HEK293 (cell line): ENCODE results near the gene CD19.

Source experiments
- FEZF1 ChIP-seq: fragments of 450-650 bp; formaldehyde crosslinking; IDR thresholded peaks from 2 replicates; pipeline ENCODE4 v1.5.1; 2016; ENCODE audit warnings: missing biosample characterization, missing genetic modification characterization
- GFI1B ChIP-seq: fragments of 450-650 bp; formaldehyde crosslinking; IDR thresholded peaks from 2 replicates; pipeline ENCODE4 v1.5.1; 2016; ENCODE audit warnings: missing biosample characterization, missing genetic modification characterization
- GLIS2 ChIP-seq: fragments of 450-650 bp; formaldehyde crosslinking; IDR thresholded peaks from 2 replicates; pipeline ENCODE4 v1.5.1; 2016; ENCODE audit warnings: missing biosample characterization, missing genetic modification characterization
- KLF1 ChIP-seq: fragments of 450-650 bp; formaldehyde crosslinking; IDR thresholded peaks from 2 replicates; pipeline ENCODE4 v1.5.1; 2016; ENCODE audit warnings: missing biosample characterization, missing genetic modification characterization
- KLF8 ChIP-seq: fragments of 450-650 bp; formaldehyde crosslinking; IDR thresholded peaks from 2 replicates; pipeline ENCODE4 v1.5.1; 2016; ENCODE audit warnings: missing biosample characterization, missing genetic modification characterization
- PATZ1 ChIP-seq: fragments of 450-650 bp; formaldehyde crosslinking; IDR thresholded peaks from 2 replicates; pipeline ENCODE4 v1.5.1; 2016; ENCODE audit warnings: missing biosample characterization, missing genetic modification characterization
- PRDM4 ChIP-seq: fragments of 450-650 bp; formaldehyde crosslinking; IDR thresholded peaks from 2 replicates; pipeline ENCODE4 v1.5.1; 2017; ENCODE audit warnings: missing biosample characterization, missing genetic modification characterization
- SETDB1 ChIP-seq: IDR thresholded peaks from one replicate; pipeline ENCODE4 v1.6.1; 2017; ENCODE audit warnings: mild to moderate bottlenecking, low read length, moderate library complexity, mixed read lengths; ENCODE audit not compliant: insufficient read length
- YY2 ChIP-seq: fragments of 450-650 bp; formaldehyde crosslinking; IDR thresholded peaks from 2 replicates; pipeline ENCODE4 v1.5.1; 2016; ENCODE audit warnings: missing biosample characterization, missing genetic modification characterization
- ZBTB20 ChIP-seq: fragments of 450-650 bp; formaldehyde crosslinking; IDR thresholded peaks from 2 replicates; pipeline ENCODE4 v1.5.1; 2016; ENCODE audit warnings: missing biosample characterization, missing genetic modification characterization
- ZBTB21 ChIP-seq: fragments of 450-650 bp; formaldehyde crosslinking; IDR thresholded peaks from 2 replicates; pipeline ENCODE4 v1.5.1; 2017; ENCODE audit warnings: missing biosample characterization, missing genetic modification characterization
- ZBTB6 ChIP-seq: fragments of 450-650 bp; formaldehyde crosslinking; IDR thresholded peaks from 2 replicates; pipeline ENCODE4 v1.5.1; 2017; ENCODE audit warnings: missing biosample characterization, missing genetic modification characterization
- ZFP37 ChIP-seq: fragments of 450-650 bp; formaldehyde crosslinking; IDR thresholded peaks from 2 replicates; pipeline ENCODE4 v1.5.1; 2016; ENCODE audit warnings: missing biosample characterization, missing genetic modification characterization
- ZNF155 ChIP-seq: fragments of 450-650 bp; formaldehyde crosslinking; IDR thresholded peaks from 2 replicates; pipeline ENCODE4 v1.5.1; 2016; ENCODE audit warnings: missing biosample characterization, missing genetic modification characterization
- ZNF211 ChIP-seq: fragments of 450-650 bp; formaldehyde crosslinking; IDR thresholded peaks from 2 replicates; pipeline ENCODE4 v1.5.1; 2016; ENCODE audit warnings: low read depth, missing biosample characterization, missing genetic modification characterization
- ZNF214 ChIP-seq: fragments of 450-650 bp; formaldehyde crosslinking; IDR thresholded peaks from 2 replicates; pipeline ENCODE4 v1.5.1; 2017; ENCODE audit warnings: missing biosample characterization, mild to moderate bottlenecking, missing genetic modification characterization, borderline replicate concordance
- ZNF350 ChIP-seq: fragments of 450-650 bp; formaldehyde crosslinking; IDR thresholded peaks from 2 replicates; pipeline ENCODE4 v1.5.0; 2017; ENCODE audit warnings: missing biosample characterization, mild to moderate bottlenecking, missing genetic modification characterization
- ZNF37A ChIP-seq: fragments of 450-650 bp; IDR thresholded peaks from 2 replicates; pipeline ENCODE4 v1.5.1; 2018; ENCODE audit warnings: missing biosample characterization, missing genetic modification characterization
- ZNF398 ChIP-seq: fragments of 450-650 bp; formaldehyde crosslinking; IDR thresholded peaks from 2 replicates; pipeline ENCODE4 v1.5.1; 2017; ENCODE audit warnings: missing biosample characterization, missing genetic modification characterization
- ZNF426 ChIP-seq: fragments of 450-650 bp; formaldehyde crosslinking; IDR thresholded peaks from 2 replicates; pipeline ENCODE4 v1.5.1; 2017; ENCODE audit warnings: missing biosample characterization, missing genetic modification characterization, mild to moderate bottlenecking, inconsistent platforms, moderate library complexity
- ZNF544 ChIP-seq: fragments of 450-650 bp; formaldehyde crosslinking; IDR thresholded peaks from 2 replicates; pipeline ENCODE4 v1.5.0; 2017; ENCODE audit warnings: missing biosample characterization, missing genetic modification characterization
- ZNF549 ChIP-seq: fragments of 450-650 bp; IDR thresholded peaks from 2 replicates; pipeline ENCODE4 v1.5.1; 2018; ENCODE audit warnings: missing biosample characterization, missing genetic modification characterization, mild to moderate bottlenecking, inconsistent platforms, moderate library complexity
- ZNF610 ChIP-seq: fragments of 450-650 bp; formaldehyde crosslinking; IDR thresholded peaks from 2 replicates; pipeline ENCODE4 v1.5.1; 2016; ENCODE audit warnings: missing biosample characterization, missing genetic modification characterization, borderline replicate concordance
- ZNF623 ChIP-seq: fragments of 450-650 bp; formaldehyde crosslinking; IDR thresholded peaks from 2 replicates; pipeline ENCODE4 v1.5.1; 2016; ENCODE audit warnings: missing biosample characterization, missing genetic modification characterization
- ZNF639 ChIP-seq: fragments of 450-650 bp; formaldehyde crosslinking; IDR thresholded peaks from 2 replicates; pipeline ENCODE4 v1.5.1; 2016; ENCODE audit warnings: missing biosample characterization, missing genetic modification characterization
- ZNF660 ChIP-seq: fragments of 450-650 bp; IDR thresholded peaks from 2 replicates; pipeline ENCODE4 v1.5.1; 2018; ENCODE audit warnings: missing biosample characterization, mild to moderate bottlenecking, missing genetic modification characterization
- ZNF670 ChIP-seq: fragments of 450-650 bp; formaldehyde crosslinking; IDR thresholded peaks from 2 replicates; pipeline ENCODE4 v1.5.1; 2016; ENCODE audit warnings: missing biosample characterization, missing genetic modification characterization, low read depth
- ZNF785 ChIP-seq: fragments of 450-650 bp; formaldehyde crosslinking; IDR thresholded peaks from 2 replicates; pipeline ENCODE4 v1.5.1; 2016; ENCODE audit warnings: missing biosample characterization, missing genetic modification characterization
- ZNF843 ChIP-seq: fragments of 450-650 bp; formaldehyde crosslinking; IDR thresholded peaks from 2 replicates; pipeline ENCODE4 v1.5.1; 2016; ENCODE audit warnings: missing biosample characterization, missing genetic modification characterization
- ZSCAN23 ChIP-seq: fragments of 450-650 bp; formaldehyde crosslinking; IDR thresholded peaks from 2 replicates; pipeline ENCODE4 v1.5.1; 2016; ENCODE audit warnings: missing biosample characterization, missing genetic modification characterization
- ZXDB ChIP-seq: fragments of 450-650 bp; formaldehyde crosslinking; IDR thresholded peaks from 2 replicates; pipeline ENCODE4 v1.5.1; 2016; ENCODE audit warnings: missing biosample characterization, missing genetic modification characterization

Gene CD19

GRCh38 chr16:28974437-28975157, 42.8 kb downstream of the CD19 start, which contains the start of gene SPNS1 (continued):
- peak; percentile 75; the same call in 1 of the 2 replicates for TF ChIP-seq PRDM4
- TF ChIP-seq ZNF610 (tag by site-specific recombination) = peak; percentile 87
- no peak for TF ChIP-seq ZNF670 (tag by site-specific recombination)
- no peak for TF ChIP-seq ZNF398 (tag by site-specific recombination)
- TF ChIP-seq ZNF843 = peak; percentile 89
- TF ChIP-seq GFI1B = peak; percentile 36; the same call in 1 of the 2 replicates
- peak; percentile 89 for TF ChIP-seq PATZ1 (tag by site-specific recombination)
- peak; percentile 84; the same call in 1 of the 2 replicates for TF ChIP-seq ZNF660
- TF ChIP-seq ZSCAN23 (tag by site-specific recombination) = 0 out of 2 replicates have a peak, but pooled peaks have one; percentile 60
- no peak for TF ChIP-seq ZNF544 (tag by site-specific recombination)
- TF ChIP-seq ZNF350 (tag by site-specific recombination) = no peak
- TF ChIP-seq KLF8 (tag by site-specific recombination) = peak; percentile 92
- TF ChIP-seq GLIS2 (tag by site-specific recombination) = peak; percentile 45; the same call in 1 of the 2 replicates
- TF ChIP-seq ZXDB (tag by site-specific recombination) = peak; percentile 99
- TF ChIP-seq ZBTB21 (tag by site-specific recombination) = peak; percentile 80
- TF ChIP-seq ZFP37 = no peak
- TF ChIP-seq ZNF623 (tag by site-specific recombination) = peak; percentile 35
- peak; percentile 11; the same call in 1 of the 2 replicates for TF ChIP-seq ZBTB6 (tag by site-specific recombination)
- TF ChIP-seq ZNF37A (tag by site-specific recombination) = no peak
- TF ChIP-seq ZNF785 = 0 out of 2 replicates have a peak, but pooled peaks have one; percentile 52
- TF ChIP-seq ZNF214 (tag by site-specific recombination) = no peak
- no peak for TF ChIP-seq SETDB1
- no peak for TF ChIP-seq ZNF155 (tag by site-specific recombination)
- peak; percentile 99 for TF ChIP-seq YY2 (tag by site-specific recombination)
- peak; percentile 86 for TF ChIP-seq ZNF639
- TF ChIP-seq ZBTB20 (tag by site-specific recombination) = peak; percentile 81
- TF ChIP-seq ZNF211 (tag by site-specific recombination) = no peak
- TF ChIP-seq ZNF426 (tag by site-specific recombination) = no peak
- peak; percentile 33; the same call in 1 of the 2 replicates for TF ChIP-seq FEZF1
- TF ChIP-seq KLF1 (tag by site-specific recombination) = peak; percentile 88
- no peak for TF ChIP-seq ZNF549 (tag by site-specific recombination)
